Measurements from ENCODE around the gene PEX16. TPM values are rescaled to one million over a fixed set of nuclear protein-coding genes. Genes with fewer than 3 reads are reported as not detected.
A peak's percentile ranks its signal among the peaks of the same experiment; 100 is the strongest.

PEX16 gene
- total RNA-seq, 2 donors from 2014 or later = 32.2 to 37.8 TPM

DNA sequence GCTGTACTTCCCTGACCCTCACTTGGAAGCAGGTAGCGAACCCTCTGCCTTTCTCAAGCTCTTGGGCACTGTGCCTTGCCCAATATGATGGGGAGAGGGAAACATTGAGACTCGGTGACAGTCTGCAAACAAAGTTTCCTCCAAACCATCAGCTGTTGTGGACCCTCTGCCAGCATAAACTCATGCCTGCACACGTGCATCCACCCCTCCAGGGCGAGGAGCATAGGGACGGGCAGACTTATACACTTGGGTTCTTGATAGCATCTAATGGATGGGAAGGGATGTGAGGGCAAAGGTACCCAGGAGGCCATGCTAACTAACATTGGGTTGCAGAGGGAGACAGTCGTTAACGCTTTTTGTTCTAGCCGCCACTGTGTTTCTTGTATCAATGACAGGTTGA lies 40.5 kb downstream of the PEX16 start:
- TF ChIP-seq, protein P1, sequence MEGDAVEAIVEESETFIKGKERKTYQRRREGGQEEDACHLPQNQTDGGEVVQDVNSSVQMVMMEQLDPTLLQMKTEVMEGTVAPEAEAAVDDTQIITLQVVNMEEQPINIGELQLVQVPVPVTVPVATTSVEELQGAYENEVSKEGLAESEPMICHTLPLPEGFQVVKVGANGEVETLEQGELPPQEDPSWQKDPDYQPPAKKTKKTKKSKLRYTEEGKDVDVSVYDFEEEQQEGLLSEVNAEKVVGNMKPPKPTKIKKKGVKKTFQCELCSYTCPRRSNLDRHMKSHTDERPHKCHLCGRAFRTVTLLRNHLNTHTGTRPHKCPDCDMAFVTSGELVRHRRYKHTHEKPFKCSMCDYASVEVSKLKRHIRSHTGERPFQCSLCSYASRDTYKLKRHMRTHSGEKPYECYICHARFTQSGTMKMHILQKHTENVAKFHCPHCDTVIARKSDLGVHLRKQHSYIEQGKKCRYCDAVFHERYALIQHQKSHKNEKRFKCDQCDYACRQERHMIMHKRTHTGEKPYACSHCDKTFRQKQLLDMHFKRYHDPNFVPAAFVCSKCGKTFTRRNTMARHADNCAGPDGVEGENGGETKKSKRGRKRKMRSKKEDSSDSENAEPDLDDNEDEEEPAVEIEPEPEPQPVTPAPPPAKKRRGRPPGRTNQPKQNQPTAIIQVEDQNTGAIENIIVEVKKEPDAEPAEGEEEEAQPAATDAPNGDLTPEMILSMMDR (conservative IDR thresholded peaks at IDR 0.05) = no peak
- 95 to 98% methylated on average over 6 to 8 of the region's 8 CpGs for WGBS, 2 experiments (ENCODE audit: insufficient coverage in 1 of 2, insufficient read length in 1 of 2)

DNA sequence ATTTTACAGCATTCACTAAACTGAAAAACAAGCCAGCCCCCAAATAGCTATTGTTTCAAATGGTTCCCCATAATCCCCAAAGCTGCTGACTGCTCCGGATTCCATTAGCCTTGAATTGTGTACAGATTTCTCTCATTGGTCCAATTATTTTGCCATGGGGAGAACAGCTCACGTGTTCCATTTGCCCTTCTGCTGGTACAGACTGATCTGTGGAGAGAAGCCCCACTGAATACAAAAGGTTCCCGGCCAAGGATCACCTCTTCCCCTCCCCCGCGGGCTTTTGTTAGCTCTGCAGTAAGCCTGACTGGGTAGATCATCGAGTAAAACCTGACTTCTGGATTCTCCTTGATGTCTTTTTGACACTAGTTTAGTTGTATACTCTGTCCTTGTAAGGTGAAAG lies 41.3 kb downstream of the PEX16 start:
- no peak for DNase-seq
- Histone ChIP-seq H3K27me3 (ENCODE audit: control insufficient read depth, insufficient read depth, low read length, poor library complexity, severe bottlenecking) (no peaks in the 10 kb centered on the region), H3K4me1 (ENCODE audit: control insufficient read depth, insufficient read depth, low read length) (peaks cover 5% of the 10 kb centered on the region), H3K27ac (ENCODE audit: low read depth, low read length) (no peak overlapping the region), H3K36me3 (ENCODE audit: control insufficient read depth, insufficient read depth, low read length) (peaks cover 52% of the 10 kb centered on the region), H3K9me3 (ENCODE audit: control insufficient read depth, low read length) (no peaks in the 10 kb centered on the region), H3K4me3 (ENCODE audit: low read length) (no peak overlapping the region), H3K9ac (ENCODE audit: extremely low read depth, low read length, poor library complexity, severe bottlenecking) (no peak overlapping the region)
- Mint-ChIP-seq H3K4me3 (no peak overlapping the region), H3K27me3 (ENCODE audit: insufficient read depth) (no peaks in the 10 kb centered on the region), H3K9me3 (no peaks in the 10 kb centered on the region), H3K4me1 (peaks cover 13% of the 10 kb centered on the region), H3K27ac (no peak overlapping the region), H3K36me3 (ENCODE audit: low read depth) (peaks cover 11% of the 10 kb centered on the region)
- TF ChIP-seq, protein P1 (conservative IDR thresholded peaks at IDR 0.05) = no peak
- 49 to 58% methylated on average over 5 to 6 of the region's 6 CpGs for WGBS, 2 experiments (ENCODE audit: insufficient coverage in 1 of 2, insufficient read length in 1 of 2)

More for the DNA sequence above, 40.5 kb downstream of the PEX16 start:
- Mint-ChIP-seq H3K27ac (no peak overlapping the region), H3K4me1 (peaks cover 13% of the 10 kb centered on the region), H3K36me3 (ENCODE audit: low read depth) (peaks cover 10% of the 10 kb centered on the region), H3K4me3 (no peak overlapping the region), H3K27me3 (ENCODE audit: insufficient read depth) (no peaks in the 10 kb centered on the region), H3K9me3 (no peaks in the 10 kb centered on the region)
- Histone ChIP-seq H3K9ac (ENCODE audit: extremely low read depth, low read length, poor library complexity, severe bottlenecking) (no peak overlapping the region), H3K27me3 (ENCODE audit: control insufficient read depth, insufficient read depth, low read length, poor library complexity, severe bottlenecking) (no peaks in the 10 kb centered on the region), H3K36me3 (ENCODE audit: control insufficient read depth, insufficient read depth, low read length) (peaks cover 48% of the 10 kb centered on the region), H3K27ac (ENCODE audit: low read depth, low read length) (no peak overlapping the region), H3K4me3 (ENCODE audit: low read length) (no peak overlapping the region), H3K9me3 (ENCODE audit: control insufficient read depth, low read length) (no peaks in the 10 kb centered on the region), H3K4me1 (ENCODE audit: control insufficient read depth, insufficient read depth, low read length) (peaks cover 5% of the 10 kb centered on the region)
- no peak for DNase-seq

DNA sequence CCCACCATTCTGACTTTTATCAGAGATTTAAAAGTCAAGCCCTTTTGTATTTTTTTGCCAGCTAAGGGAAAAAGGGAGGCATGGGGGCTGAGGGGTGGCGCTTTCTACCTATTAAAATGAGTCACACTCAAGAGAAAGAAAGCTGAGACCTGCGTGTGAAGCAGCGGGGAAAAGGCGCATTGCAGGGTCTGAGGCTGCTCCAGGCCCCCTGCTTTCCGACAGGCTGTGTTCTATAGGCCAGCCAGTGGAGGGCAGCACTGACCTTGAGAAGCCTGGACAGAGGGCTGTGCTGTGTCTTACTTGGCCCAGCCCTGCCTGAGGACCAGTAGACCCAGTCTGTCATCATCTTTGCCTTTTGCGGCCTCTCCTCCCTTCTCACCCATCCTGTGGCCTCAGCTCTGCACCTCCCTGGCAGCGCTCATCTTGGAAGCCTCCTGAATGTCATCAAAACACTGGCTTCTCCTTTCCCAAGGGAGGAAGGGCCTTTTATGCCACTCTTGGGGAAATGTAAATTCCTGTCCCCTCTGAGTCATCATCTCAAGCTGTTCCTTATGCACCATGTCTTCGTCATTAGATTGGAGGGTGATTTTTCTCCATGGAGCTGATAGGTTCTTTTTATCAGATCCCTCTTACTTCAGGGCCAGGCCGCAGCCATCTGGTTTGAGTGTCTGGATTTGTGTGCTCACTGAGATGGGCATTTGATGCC lies 44.9 kb downstream of the PEX16 start:
- Mint-ChIP-seq H3K4me1 (peaks cover 13% of the 10 kb centered on the region), H3K9me3 (no peaks in the 10 kb centered on the region), H3K27me3 (ENCODE audit: insufficient read depth) (no peaks in the 10 kb centered on the region), H3K4me3 (no peak overlapping the region), H3K27ac (no peak overlapping the region), H3K36me3 (ENCODE audit: low read depth) (peaks cover 33% of the 10 kb centered on the region)
- WGBS, 2 experiments (ENCODE audit: insufficient coverage in 1 of 2, insufficient read length in 1 of 2) = 35 to 48% methylated on average over 9 of the region's 9 CpGs
- peak; percentile 95 for DNase-seq
- Histone ChIP-seq H3K9me3 (ENCODE audit: control insufficient read depth, low read length) (no peaks in the 10 kb centered on the region), H3K27me3 (ENCODE audit: control insufficient read depth, insufficient read depth, low read length, poor library complexity, severe bottlenecking) (no peaks in the 10 kb centered on the region), H3K4me1 (ENCODE audit: control insufficient read depth, insufficient read depth, low read length) (peaks cover 5% of the 10 kb centered on the region), H3K36me3 (ENCODE audit: control insufficient read depth, insufficient read depth, low read length) (peaks cover 61% of the 10 kb centered on the region), H3K9ac (ENCODE audit: extremely low read depth, low read length, poor library complexity, severe bottlenecking) (no peak overlapping the region), H3K4me3 (ENCODE audit: low read length) (no peak overlapping the region), H3K27ac (ENCODE audit: low read depth, low read length) (no peak overlapping the region)
- TF ChIP-seq, protein P1 (conservative IDR thresholded peaks at IDR 0.05) = peak; percentile 93

All from endodermal cell (in vitro differentiated cells).